GM12875 (cell line): ENCODE results near the gene SMPD1.

Experiments
- H3K4me3 ChIP-seq: one replicate; pipeline ENCODE4 v1.5.1; 2011; ENCODE audit warnings: low read depth, low read length, control low read depth
- TF ChIP-seq, protein P1 (sequence below): IDR thresholded peaks from 2 replicates; pipeline ENCODE4 v1.5.1; 2011; ENCODE audit warnings: low read depth, mild to moderate bottlenecking, control low read depth, inconsistent platforms, low read length, moderate library complexity, borderline replicate concordance; ENCODE audit not compliant: insufficient read depth

Gene SMPD1

DNA sequence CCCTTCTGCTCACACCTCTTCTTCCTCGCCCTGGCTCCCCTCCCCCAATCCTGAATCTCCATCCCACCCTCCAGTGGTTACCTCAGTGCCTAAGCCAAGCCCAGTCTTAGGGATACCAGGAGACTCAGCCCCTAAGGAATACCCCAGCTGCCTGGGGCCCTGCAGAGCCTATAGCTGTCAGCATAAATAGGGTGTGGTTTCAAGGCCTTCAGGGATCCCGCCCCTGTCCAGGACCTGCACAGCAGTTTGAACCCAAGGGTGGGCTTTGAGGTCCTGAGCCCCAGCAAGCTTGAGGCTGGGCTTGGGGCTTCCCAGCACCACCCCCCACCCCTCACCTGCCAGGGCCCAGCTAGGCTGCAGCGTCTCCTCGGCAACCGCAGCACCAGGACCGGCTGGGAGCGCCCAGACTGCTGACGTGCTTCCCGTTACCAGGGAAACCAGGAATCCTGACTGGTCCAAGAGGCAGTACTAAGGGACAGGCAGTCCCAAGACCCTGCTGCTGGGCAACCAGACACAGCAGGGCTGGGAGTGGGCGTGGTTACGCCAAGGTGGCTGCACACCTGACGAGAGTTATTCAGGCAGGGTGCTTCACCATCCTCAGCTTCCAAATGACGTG lies 14.9 kb downstream of the SMPD1 start:
- H3K4me3 ChIP-seq: no peak overlapping the region

DNA sequence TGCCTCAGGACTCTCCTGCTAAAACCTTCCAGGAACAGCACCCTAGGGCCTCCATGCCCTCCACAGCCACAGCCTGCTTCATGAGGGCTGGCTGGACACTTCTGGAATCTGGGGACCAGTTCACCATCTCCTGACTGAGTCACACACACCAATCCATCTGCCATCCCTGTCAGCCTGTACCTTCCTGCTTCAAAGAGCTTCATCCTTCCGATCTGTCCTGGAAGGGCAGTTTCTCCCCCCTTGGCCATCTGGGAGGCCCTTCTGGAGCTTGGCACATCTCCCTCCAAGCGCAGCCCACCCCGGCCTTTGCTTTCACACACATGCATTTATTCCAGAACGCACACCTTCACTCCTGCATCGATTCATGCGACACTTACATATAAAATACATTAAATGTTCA lies 15.6 kb downstream of the SMPD1 start:
- TF ChIP-seq, protein P1, sequence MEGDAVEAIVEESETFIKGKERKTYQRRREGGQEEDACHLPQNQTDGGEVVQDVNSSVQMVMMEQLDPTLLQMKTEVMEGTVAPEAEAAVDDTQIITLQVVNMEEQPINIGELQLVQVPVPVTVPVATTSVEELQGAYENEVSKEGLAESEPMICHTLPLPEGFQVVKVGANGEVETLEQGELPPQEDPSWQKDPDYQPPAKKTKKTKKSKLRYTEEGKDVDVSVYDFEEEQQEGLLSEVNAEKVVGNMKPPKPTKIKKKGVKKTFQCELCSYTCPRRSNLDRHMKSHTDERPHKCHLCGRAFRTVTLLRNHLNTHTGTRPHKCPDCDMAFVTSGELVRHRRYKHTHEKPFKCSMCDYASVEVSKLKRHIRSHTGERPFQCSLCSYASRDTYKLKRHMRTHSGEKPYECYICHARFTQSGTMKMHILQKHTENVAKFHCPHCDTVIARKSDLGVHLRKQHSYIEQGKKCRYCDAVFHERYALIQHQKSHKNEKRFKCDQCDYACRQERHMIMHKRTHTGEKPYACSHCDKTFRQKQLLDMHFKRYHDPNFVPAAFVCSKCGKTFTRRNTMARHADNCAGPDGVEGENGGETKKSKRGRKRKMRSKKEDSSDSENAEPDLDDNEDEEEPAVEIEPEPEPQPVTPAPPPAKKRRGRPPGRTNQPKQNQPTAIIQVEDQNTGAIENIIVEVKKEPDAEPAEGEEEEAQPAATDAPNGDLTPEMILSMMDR: no peak
- H3K4me3 ChIP-seq: no peak overlapping the region

More for the DNA sequence above, 14.9 kb downstream of the SMPD1 start:
- TF ChIP-seq, protein P1: no peak

DNA sequence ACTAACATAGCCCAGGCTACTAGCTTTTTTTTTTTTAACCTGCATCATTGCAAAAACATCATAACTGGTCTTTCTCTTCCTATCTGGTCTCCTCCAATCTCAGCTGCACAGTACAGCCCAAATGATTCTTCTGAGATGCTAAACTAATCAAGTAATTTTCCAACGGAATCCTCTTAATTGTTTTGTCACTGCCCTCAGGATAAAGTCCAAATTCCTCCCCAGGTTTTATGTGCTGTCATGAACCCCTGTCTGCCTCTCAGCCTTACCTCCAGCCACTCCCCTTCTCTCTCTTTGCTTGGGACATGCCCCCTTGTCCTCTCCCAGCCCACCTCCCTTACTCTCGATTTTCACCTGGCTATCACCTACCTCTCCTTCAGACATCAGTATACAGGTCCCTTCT lies 16.1 kb downstream of the SMPD1 start:
- no peak overlapping the region for H3K4me3 ChIP-seq
- TF ChIP-seq, protein P1: no peak

DNA sequence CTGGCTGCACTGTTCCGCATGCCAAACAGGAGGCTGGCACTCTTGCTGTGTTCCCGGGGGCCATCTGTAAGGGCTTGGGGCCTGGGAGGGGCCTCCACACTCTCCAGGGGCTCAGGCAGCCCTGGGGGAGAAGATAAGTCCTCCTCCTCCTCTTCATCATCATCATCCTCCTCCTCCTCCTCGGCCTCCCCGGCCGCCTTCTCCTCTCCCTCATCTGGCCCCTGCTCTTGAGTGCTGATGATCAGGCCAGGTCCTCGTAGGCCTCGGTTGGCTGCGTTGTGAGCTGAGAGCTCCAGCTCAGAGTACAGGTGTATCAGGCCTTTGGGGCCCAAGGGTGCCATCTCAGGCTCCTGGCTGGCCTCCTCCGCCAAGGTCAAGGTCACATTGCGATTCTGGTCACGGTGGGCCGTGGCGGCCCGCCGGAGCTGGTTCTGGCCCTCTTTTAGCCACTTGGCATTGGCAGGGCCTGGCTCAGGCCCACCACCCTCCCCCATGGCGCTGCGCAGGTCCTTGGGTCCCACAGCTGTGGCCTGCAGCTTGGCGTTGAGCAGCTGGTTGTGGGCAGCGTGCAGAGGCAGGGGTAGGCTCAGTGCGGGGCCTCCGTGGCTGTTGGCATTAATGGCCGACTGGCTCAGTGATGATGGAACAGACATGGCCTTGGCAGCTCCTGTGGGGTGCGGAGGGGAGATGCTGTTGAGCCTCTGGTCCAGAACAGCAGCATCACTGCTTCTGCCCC lies 20.6 kb downstream of the SMPD1 start:
- no peak overlapping the region for H3K4me3 ChIP-seq
- TF ChIP-seq, protein P1: no peak

DNA sequence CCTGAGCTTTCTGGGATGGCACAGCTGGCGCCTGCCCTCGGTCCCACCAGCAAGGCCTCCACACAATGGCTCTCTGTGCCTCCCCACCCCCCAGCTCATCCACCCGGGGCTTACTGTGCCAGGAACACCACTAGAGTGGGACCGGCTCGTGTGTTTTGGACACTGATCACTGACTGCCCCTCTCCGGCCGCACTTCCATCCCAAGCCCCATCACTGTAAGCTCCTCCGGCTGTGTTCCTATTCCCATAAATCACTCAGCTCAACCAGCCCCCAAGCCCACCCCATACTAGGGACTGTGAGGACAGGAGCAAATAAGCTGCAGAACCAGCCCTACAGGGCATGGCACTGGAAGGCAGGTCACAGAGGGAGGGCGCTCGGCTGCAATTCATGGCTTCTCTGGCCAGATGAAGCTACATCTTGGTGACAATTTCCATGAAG lies 21.3 kb downstream of the SMPD1 start:
- TF ChIP-seq, protein P1: no peak
- H3K4me3 ChIP-seq: no peak overlapping the region

DNA sequence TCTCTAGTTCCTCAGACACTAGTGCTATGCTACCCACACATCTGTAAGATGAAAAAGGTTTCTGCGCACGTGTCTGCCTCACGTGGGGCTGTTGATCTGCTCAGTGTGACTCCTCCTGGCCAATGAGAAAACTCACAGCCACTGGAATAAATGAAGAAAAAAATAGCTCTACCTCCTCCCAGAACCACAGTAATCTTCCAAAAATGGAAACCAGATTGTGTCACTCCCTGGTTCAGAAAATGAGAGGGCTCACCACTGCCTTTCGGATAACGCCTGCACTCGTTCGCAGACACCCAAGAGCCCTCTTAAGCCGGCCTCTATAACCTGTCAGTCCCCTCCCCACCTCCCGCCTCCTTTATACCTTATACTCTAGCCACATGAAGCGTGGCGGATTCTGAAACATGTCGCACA lies 23.5 kb downstream of the SMPD1 start:
- no peak overlapping the region for H3K4me3 ChIP-seq
- TF ChIP-seq, protein P1: no peak

DNA sequence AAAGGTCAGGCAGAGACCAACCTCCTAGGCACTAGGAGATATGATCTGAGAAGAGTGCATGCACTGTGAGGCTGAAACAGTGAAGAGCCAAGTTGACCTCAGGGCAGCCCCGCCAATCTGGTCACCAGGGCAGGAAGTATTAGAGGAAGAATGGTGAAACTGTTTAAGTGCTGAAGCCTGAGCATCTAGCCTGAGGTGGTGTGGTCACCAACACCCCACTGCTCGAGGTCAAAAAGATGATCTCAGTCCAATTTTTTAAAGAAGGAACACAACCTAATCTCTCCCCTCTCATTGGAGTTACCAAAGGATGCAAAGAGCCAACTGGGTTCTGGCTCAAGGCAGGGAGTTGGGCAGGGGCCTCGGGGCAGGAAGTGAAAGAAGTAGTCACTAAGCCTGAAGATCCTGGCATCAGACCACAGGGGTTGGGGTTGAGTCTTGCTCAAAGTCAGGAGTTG lies 24.6 kb downstream of the SMPD1 start:
- H3K4me3 ChIP-seq: no peak overlapping the region
- TF ChIP-seq, protein P1: no peak
